Liver (tissue), 9 donors: ENCODE measurements around the gene PIM1. TPM values are rescaled to one million over a fixed set of nuclear protein-coding genes. Genes with fewer than 3 reads are reported as not detected.

Experiments used
- DNase-seq: peaks from one replicate; pipeline ENCODE4 v3.0.0-alpha.2; 2017; ENCODE audit warnings: low spot score
- H3K27ac ChIP-seq, 2 donors: one replicate each; pipeline ENCODE4 v1.7.0; 2013; ENCODE audit warnings: inconsistent platforms in 2 of 2, low read length in 2 of 2, control low read depth in 1 of 2, low read depth in 1 of 2, mild to moderate bottlenecking in 1 of 2
- H3K27me3 ChIP-seq, 4 donors: one replicate each; pipeline versions ENCODE4 v1.6.1 to v1.7.0; 2013; ENCODE audit warnings: low read length in 3 of 4, inconsistent platforms in 1 of 4, mild to moderate bottlenecking in 1 of 4, moderate library complexity in 1 of 4; ENCODE audit not compliant: control insufficient read depth in 4 of 4, insufficient read depth in 4 of 4
- H3K36me3 ChIP-seq, 4 donors: one replicate each; pipeline versions ENCODE4 v1.6.1 to v1.7.0; 2013; ENCODE audit warnings: low read length in 3 of 4, mild to moderate bottlenecking in 3 of 4, low read depth in 1 of 4, moderate library complexity in 1 of 4; ENCODE audit not compliant: control insufficient read depth in 4 of 4, insufficient read depth in 3 of 4
- H3K4me1 ChIP-seq, 4 donors: one replicate each; pipeline versions ENCODE4 v1.6.1 to v1.7.0; 2013; ENCODE audit warnings: low read length in 3 of 4, mild to moderate bottlenecking in 3 of 4, moderate library complexity in 1 of 4; ENCODE audit not compliant: control insufficient read depth in 4 of 4, insufficient read depth in 4 of 4
- H3K4me3 ChIP-seq, 3 donors: one replicate each; pipeline versions ENCODE4 v1.6.1 to v1.7.0; 2013; ENCODE audit warnings: low read length in 3 of 3, control low read depth in 1 of 3, low read depth in 1 of 3, mild to moderate bottlenecking in 1 of 3
- H3K9ac ChIP-seq, 2 donors: one replicate each; pipeline ENCODE4 v1.7.0; 2013; ENCODE audit warnings: low read length in 2 of 2, mild to moderate bottlenecking in 2 of 2, moderate library complexity in 2 of 2, control low read depth in 1 of 2, low read depth in 1 of 2
- H3K9me3 ChIP-seq, 4 donors: one replicate each; pipeline versions ENCODE4 v1.6.1 to v1.7.0; 2013; ENCODE audit warnings: low read length in 3 of 4; ENCODE audit not compliant: control insufficient read depth in 4 of 4
- ATF3 ChIP-seq: IDR thresholded peaks from 2 replicates; pipeline ENCODE4 v1.6.1; 2016; ENCODE audit warnings: antibody characterized with exemption
- EGR1 ChIP-seq, 2 donors: IDR thresholded peaks; 2 replicates each; pipeline ENCODE4 v1.6.1; 2016 to 2018; ENCODE audit warnings: antibody characterized with exemption in 2 of 2, low read depth in 2 of 2
- FOXA1 ChIP-seq: IDR thresholded peaks from 2 replicates; pipeline ENCODE4 v1.6.1; 2016; ENCODE audit warnings: antibody characterized with exemption
- FOXA2 ChIP-seq: IDR thresholded peaks from 2 replicates; pipeline ENCODE4 v1.6.1; 2016; ENCODE audit warnings: antibody characterized with exemption
- GABPA ChIP-seq, 2 donors: IDR thresholded peaks in 1 of 2; conservative IDR thresholded peaks in 1 of 2; 2 replicates each; pipeline ENCODE4 v1.6.1; 2016; ENCODE audit warnings: antibody characterized with exemption in 2 of 2, mild to moderate bottlenecking in 1 of 2, moderate library complexity in 1 of 2
- HNF4A ChIP-seq, 2 donors: conservative IDR thresholded peaks; 2 replicates each; pipeline ENCODE4 v1.6.1; 2016; ENCODE audit warnings: antibody characterized with exemption in 2 of 2, mild to moderate bottlenecking in 2 of 2
- HNF4G ChIP-seq: IDR thresholded peaks from 2 replicates; pipeline ENCODE4 v1.6.1; 2016; ENCODE audit warnings: antibody characterized with exemption
- JUND ChIP-seq, 2 donors: IDR thresholded peaks; 2 replicates each; pipeline ENCODE4 v1.6.1; 2016; ENCODE audit warnings: antibody characterized with exemption in 2 of 2
- NR2F2 ChIP-seq: IDR thresholded peaks from 2 replicates; pipeline ENCODE4 v1.6.1; 2016; ENCODE audit warnings: antibody characterized with exemption
- RAD21 ChIP-seq, 2 donors: IDR thresholded peaks; 2 replicates each; pipeline ENCODE4 v1.6.1; 2016; ENCODE audit warnings: antibody characterized with exemption in 2 of 2, mild to moderate bottlenecking in 2 of 2
- RXRA ChIP-seq, 2 donors: IDR thresholded peaks; 2 replicates each; pipeline ENCODE4 v1.6.1; 2017 to 2018; ENCODE audit warnings: antibody characterized with exemption in 2 of 2, mild to moderate bottlenecking in 1 of 2
- SP1 ChIP-seq: IDR thresholded peaks from 2 replicates; pipeline ENCODE4 v1.6.1; 2018; ENCODE audit warnings: antibody characterized with exemption, mild to moderate bottlenecking
- TAF1 ChIP-seq: conservative IDR thresholded peaks from 2 replicates; pipeline ENCODE4 v1.6.1; 2016; ENCODE audit warnings: antibody characterized with exemption, mild to moderate bottlenecking
- YY1 ChIP-seq: IDR thresholded peaks from 2 replicates; pipeline ENCODE4 v1.6.1; 2016; ENCODE audit warnings: antibody characterized with exemption, mild to moderate bottlenecking
- WGBS: extraction: QIAGEN DNeasy Blood & Tissue Kit; methylation state at CpG from one replicate; pipeline ENCODE4 v1.1.7; 2013; 5-methylcytosine and 5-hydroxymethylcytosine counted together
- polyA plus RNA-seq, 2 donors: library from polyadenylated mRNA; stranded (reverse) in 1 of 2; unstranded in 1 of 2; fragments of 200-250 nt in 1 of 2; fragments of >200 nt in 1 of 2; fragmentation: Nextera tagmentation in 1 of 2; extraction: Ambion mirVana in 1 of 2; gene quantifications; one replicate each; pipeline versions ENCODE4 v1.2.1 to v1.2.3, GENCODE V29; 2013 to 2015
- total RNA-seq, 2 donors: library from RNA; depleted of rRNA; stranded (reverse); fragments of >200 nt; gene quantifications; one replicate each; pipeline ENCODE4 v1.2.3, GENCODE V29; 2014
- TF ChIP-seq, protein P1 (sequence below): IDR thresholded peaks from 2 replicates; pipeline ENCODE4 v1.6.1; 2016; ENCODE audit warnings: antibody characterized with exemption
- TF ChIP-seq, protein P2 (sequence below): IDR thresholded peaks from 2 replicates; pipeline ENCODE4 v1.6.1; 2016; ENCODE audit warnings: antibody characterized with exemption, mild to moderate bottlenecking
- TF ChIP-seq, protein P3 (sequence below): IDR thresholded peaks from 2 replicates; pipeline ENCODE4 v1.6.1; 2016; ENCODE audit warnings: antibody characterized with exemption
- TF ChIP-seq, protein P4 (sequence below): fragments of 150-350 bp; IDR thresholded peaks from 2 replicates; pipeline ENCODE4 v1.5.1; 2017; ENCODE audit warnings: improper control_type of control experiment, low read depth, low read length; ENCODE audit not compliant: missing input control
- donor health status: healthy.
- donor health status: healthy.
- donor health status: healthy.
- donor health status: healthy.
- donor health status: healthy.

The PIM1 gene
- total and polyA plus RNA-seq, 4 donors = 5.5 to 141 (median 10.6) TPM

- peak; percentile 69 for DNase-seq
- Histone ChIP-seq H3K4me1 (peaks cover 3 to 17% (median 6%) of the 10 kb centered on the region in 4 donors), H3K9me3 (no peaks in the 10 kb centered on the region)
Measured at GRCh38 chr6:37171201-37171969, 1.4 kb downstream of the PIM1 start.

DNA sequence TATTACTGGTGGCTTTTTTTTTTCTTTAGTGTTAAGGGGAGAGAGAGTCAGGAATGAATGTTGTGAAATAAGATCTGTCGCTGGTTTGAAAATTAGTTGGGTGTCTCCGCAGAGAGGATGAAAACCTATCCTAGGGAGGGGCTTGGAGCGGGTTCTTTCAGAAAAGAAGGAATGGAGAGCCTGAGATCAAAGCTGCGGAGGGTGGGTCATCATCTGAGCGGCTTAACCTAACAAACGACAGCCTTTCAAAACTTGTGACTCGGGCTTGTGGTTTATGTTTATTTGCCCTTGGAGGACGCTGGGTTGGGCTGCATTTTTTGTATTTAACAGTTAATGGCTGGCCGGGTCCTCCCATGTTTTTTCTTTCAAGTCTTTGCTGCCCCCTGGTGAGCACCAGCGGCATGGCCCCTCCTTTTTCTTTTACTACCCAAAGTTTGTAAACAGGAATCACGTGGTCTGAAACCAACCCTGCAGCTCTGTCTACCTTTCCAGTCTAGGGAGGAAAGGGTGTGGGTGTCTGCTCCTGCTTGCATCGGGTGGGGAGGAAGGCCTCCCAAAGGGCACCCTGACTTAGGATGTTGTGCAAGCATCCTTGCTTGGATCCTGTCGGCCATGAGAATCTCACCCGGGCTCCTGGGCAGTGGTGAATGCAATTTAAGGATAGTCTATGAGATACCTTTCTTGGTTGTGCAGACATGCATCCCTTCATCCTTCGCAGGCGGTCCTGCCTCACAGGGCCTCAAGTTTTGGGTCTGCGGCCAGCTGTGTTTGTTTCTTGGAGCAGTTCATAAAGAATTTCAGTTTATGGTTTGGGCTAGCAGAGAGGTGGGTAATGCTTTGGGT is 2.2 kb downstream of the PIM1 start:
- peaks cover 18 to 31% (median 26%) of the 10 kb centered on the region in 4 donors for H3K36me3 ChIP-seq
- H3K27me3 ChIP-seq = no peaks in the 10 kb centered on the region
- H3K9me3 ChIP-seq = no peaks in the 10 kb centered on the region
- H3K9ac ChIP-seq = peak overlapping the region; percentile 85 to 89
- peak; percentile 94 for DNase-seq
- H3K4me1 ChIP-seq = peaks cover 3 to 17% (median 6%) of the 10 kb centered on the region in 4 donors
- WGBS = 14% methylated on average over 17 of the region's 17 CpGs
- H3K27ac ChIP-seq = peak overlapping the region; percentile 87 to 93
- TF ChIP-seq HNF4A (conservative IDR thresholded peaks at IDR 0.05) (peak; percentile 67 to 71), JUND (IDR thresholded peaks at IDR 0.05) (peak; percentile 19 to 45), HNF4G (peak; percentile 14), YY1 (peak; percentile 94), ATF3 (peak; percentile 56), RXRA (IDR thresholded peaks at IDR 0.05) (peak; percentile 59 to 77), NR2F2 (peak; percentile 17), SP1 (peak; percentile 74), EGR1 (IDR thresholded peaks at IDR 0.05; ENCODE audit: low read depth in 2 of 2) (peak in 1 of 2 donors; percentile 53), RAD21 (IDR thresholded peaks at IDR 0.05) (peak; percentile 99), FOXA1 (peak; percentile 91), FOXA2 (peak; percentile 92), TAF1 (peak; percentile 46), GABPA (IDR thresholded peaks at IDR 0.05 in 1 of 2, conservative IDR thresholded peaks at IDR 0.05 in 1 of 2) (peak; percentile 26 to 43)
- TF ChIP-seq, protein P1, sequence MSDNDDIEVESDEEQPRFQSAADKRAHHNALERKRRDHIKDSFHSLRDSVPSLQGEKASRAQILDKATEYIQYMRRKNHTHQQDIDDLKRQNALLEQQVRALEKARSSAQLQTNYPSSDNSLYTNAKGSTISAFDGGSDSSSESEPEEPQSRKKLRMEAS = peak; percentile 58
- TF ChIP-seq, protein P2, sequence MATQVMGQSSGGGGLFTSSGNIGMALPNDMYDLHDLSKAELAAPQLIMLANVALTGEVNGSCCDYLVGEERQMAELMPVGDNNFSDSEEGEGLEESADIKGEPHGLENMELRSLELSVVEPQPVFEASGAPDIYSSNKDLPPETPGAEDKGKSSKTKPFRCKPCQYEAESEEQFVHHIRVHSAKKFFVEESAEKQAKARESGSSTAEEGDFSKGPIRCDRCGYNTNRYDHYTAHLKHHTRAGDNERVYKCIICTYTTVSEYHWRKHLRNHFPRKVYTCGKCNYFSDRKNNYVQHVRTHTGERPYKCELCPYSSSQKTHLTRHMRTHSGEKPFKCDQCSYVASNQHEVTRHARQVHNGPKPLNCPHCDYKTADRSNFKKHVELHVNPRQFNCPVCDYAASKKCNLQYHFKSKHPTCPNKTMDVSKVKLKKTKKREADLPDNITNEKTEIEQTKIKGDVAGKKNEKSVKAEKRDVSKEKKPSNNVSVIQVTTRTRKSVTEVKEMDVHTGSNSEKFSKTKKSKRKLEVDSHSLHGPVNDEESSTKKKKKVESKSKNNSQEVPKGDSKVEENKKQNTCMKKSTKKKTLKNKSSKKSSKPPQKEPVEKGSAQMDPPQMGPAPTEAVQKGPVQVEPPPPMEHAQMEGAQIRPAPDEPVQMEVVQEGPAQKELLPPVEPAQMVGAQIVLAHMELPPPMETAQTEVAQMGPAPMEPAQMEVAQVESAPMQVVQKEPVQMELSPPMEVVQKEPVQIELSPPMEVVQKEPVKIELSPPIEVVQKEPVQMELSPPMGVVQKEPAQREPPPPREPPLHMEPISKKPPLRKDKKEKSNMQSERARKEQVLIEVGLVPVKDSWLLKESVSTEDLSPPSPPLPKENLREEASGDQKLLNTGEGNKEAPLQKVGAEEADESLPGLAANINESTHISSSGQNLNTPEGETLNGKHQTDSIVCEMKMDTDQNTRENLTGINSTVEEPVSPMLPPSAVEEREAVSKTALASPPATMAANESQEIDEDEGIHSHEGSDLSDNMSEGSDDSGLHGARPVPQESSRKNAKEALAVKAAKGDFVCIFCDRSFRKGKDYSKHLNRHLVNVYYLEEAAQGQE = peak; percentile 39
- TF ChIP-seq, protein P3, sequence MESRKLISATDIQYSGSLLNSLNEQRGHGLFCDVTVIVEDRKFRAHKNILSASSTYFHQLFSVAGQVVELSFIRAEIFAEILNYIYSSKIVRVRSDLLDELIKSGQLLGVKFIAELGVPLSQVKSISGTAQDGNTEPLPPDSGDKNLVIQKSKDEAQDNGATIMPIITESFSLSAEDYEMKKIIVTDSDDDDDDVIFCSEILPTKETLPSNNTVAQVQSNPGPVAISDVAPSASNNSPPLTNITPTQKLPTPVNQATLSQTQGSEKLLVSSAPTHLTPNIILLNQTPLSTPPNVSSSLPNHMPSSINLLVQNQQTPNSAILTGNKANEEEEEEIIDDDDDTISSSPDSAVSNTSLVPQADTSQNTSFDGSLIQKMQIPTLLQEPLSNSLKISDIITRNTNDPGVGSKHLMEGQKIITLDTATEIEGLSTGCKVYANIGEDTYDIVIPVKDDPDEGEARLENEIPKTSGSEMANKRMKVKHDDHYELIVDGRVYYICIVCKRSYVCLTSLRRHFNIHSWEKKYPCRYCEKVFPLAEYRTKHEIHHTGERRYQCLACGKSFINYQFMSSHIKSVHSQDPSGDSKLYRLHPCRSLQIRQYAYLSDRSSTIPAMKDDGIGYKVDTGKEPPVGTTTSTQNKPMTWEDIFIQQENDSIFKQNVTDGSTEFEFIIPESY = peak; percentile 18
- TF ChIP-seq, protein P4, sequence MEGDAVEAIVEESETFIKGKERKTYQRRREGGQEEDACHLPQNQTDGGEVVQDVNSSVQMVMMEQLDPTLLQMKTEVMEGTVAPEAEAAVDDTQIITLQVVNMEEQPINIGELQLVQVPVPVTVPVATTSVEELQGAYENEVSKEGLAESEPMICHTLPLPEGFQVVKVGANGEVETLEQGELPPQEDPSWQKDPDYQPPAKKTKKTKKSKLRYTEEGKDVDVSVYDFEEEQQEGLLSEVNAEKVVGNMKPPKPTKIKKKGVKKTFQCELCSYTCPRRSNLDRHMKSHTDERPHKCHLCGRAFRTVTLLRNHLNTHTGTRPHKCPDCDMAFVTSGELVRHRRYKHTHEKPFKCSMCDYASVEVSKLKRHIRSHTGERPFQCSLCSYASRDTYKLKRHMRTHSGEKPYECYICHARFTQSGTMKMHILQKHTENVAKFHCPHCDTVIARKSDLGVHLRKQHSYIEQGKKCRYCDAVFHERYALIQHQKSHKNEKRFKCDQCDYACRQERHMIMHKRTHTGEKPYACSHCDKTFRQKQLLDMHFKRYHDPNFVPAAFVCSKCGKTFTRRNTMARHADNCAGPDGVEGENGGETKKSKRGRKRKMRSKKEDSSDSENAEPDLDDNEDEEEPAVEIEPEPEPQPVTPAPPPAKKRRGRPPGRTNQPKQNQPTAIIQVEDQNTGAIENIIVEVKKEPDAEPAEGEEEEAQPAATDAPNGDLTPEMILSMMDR = peak; percentile 99
- peak overlapping the region; percentile 84 to 97 (median 94) for H3K4me3 ChIP-seq

More at GRCh38 chr6:37171201-37171969, 1.4 kb downstream of the PIM1 start:
- Histone ChIP-seq H3K27me3 (no peaks in the 10 kb centered on the region), H3K9ac (peak overlapping the region; percentile 85 to 89), H3K27ac (peak overlapping the region; percentile 87 to 93), H3K36me3 (peaks cover 18 to 31% (median 26%) of the 10 kb centered on the region in 4 donors), H3K4me3 (peak overlapping the region; percentile 84 to 97 (median 94))
- WGBS = 2% methylated on average over 45 of the region's 45 CpGs
- no peak for TF ChIP-seq HNF4A (conservative IDR thresholded peaks at IDR 0.05)
- peak in 1 of 2 donors; percentile 22 for TF ChIP-seq RAD21 (IDR thresholded peaks at IDR 0.05)
